GM19467 (cell line): ENCODE results near the gene CCR6.

ENCODE experiments used
- ATAC-seq: cut with Tn5 transposase; IDR thresholded peaks from one replicate; pipeline ENCODE4 v1.9.1; 2021; ENCODE audit warnings: mild to moderate bottlenecking, moderate library complexity; ENCODE audit not compliant: unreplicated experiment

Gene CCR6

GRCh38 chr6:167140589-167141474 lies 17.9 kb downstream of the CCR6 start:
- ATAC-seq: no peak

GRCh38 chr6:167141667-167142432 lies 19.0 kb downstream of the CCR6 start:
- ATAC-seq: peak; percentile 70

GRCh38 chr6:167142433-167142761 lies 19.5 kb downstream of the CCR6 start:
- ATAC-seq: no peak

- no peak for ATAC-seq
These were observed 20.1 kb downstream of the CCR6 start for GRCh38 chr6:167143041-167143440.

- ATAC-seq: no peak
These were observed 22.6 kb downstream of the CCR6 start for GRCh38 chr6:167145461-167145860.

- ATAC-seq: no peak
These were observed 23.2 kb downstream of the CCR6 start for GRCh38 chr6:167146135-167146534.

GRCh38 chr6:167146977-167147376 lies 24.1 kb downstream of the CCR6 start:
- no peak for ATAC-seq

GRCh38 chr6:167148021-167148420 lies 25.1 kb downstream of the CCR6 start:
- no peak for ATAC-seq

- no peak for ATAC-seq
These were observed 26.1 kb downstream of the CCR6 start for GRCh38 chr6:167148997-167149396.

GRCh38 chr6:167150941-167151549 lies 28.1 kb downstream of the CCR6 start:
- peak; percentile 54 for ATAC-seq

- ATAC-seq: no peak
These were observed 28.8 kb downstream of the CCR6 start for GRCh38 chr6:167151648-167152047.

GRCh38 chr6:167152862-167153261 lies 30.0 kb downstream of the CCR6 start:
- ATAC-seq: peak; percentile 35

- ATAC-seq: peak; percentile 52
These were observed 30.6 kb downstream of the CCR6 start for GRCh38 chr6:167153521-167153959.

GRCh38 chr6:167154291-167154690 lies 31.4 kb downstream of the CCR6 start:
- ATAC-seq: no peak

GRCh38 chr6:167154895-167155294 lies 32.0 kb downstream of the CCR6 start:
- no peak for ATAC-seq

GRCh38 chr6:167157414-167157813 lies 34.5 kb downstream of the CCR6 start:
- no peak for ATAC-seq

GRCh38 chr6:167157863-167158262 lies 35.0 kb downstream of the CCR6 start, which contains the start of gene GPR31:
Gene GPR31 (minus strand): TSS chr6:167157980. CDS start chr6:167157831, 149 bp downstream.
- ATAC-seq: no peak

- no peak for ATAC-seq
These were observed 39.1 kb downstream of the CCR6 start for GRCh38 chr6:167161851-167162467.

- ATAC-seq: no peak
These were observed 39.7 kb downstream of the CCR6 start for GRCh38 chr6:167162591-167162990.

GRCh38 chr6:167163476-167164011 lies 40.6 kb downstream of the CCR6 start:
- no peak for ATAC-seq

- ATAC-seq: no peak
These were observed 41.4 kb downstream of the CCR6 start for GRCh38 chr6:167164261-167164660.
